T-helper 17 cell (primary cell): ENCODE results near the gene DPP4. TPM values are rescaled to one million over a fixed set of nuclear protein-coding genes. Genes with fewer than 3 reads are reported as not detected.
A peak's percentile ranks its signal among the peaks of the same experiment; 100 is the strongest.

Experiments
- ATAC-seq: fragments of 150-1000 bp; cut with Tn5 transposase; 2 replicates; pipeline ENCODE4 v1.10.0; 2021; ENCODE audit warnings: mild to moderate bottlenecking, moderate library complexity
- DNase-seq, 3 donors: peaks; one replicate each; pipeline versions ENCODE4 v3.0.0 to v3.0.0-alpha.2; 2020 to 2021
- H3K9me3 ChIP-seq: one replicate; pipeline ENCODE4 v1.7.0; 2013; ENCODE audit warnings: low read length, mild to moderate bottlenecking; ENCODE audit not compliant: control insufficient read depth, poor library complexity, severe bottlenecking
- H3K27ac Mint-ChIP-seq: one replicate; pipeline ENCODE4 v1.8.0; 2022; ENCODE audit warnings: mild to moderate bottlenecking, moderate library complexity, mixed read lengths
- H3K27me3 Mint-ChIP-seq: one replicate; pipeline ENCODE4 v1.8.0; 2022; ENCODE audit warnings: mixed read lengths
- H3K36me3 Mint-ChIP-seq: one replicate; pipeline ENCODE4 v1.8.0; 2022; ENCODE audit warnings: low read depth, mixed read lengths
- H3K4me1 Mint-ChIP-seq: one replicate; pipeline ENCODE4 v1.8.0; 2022; ENCODE audit warnings: mild to moderate bottlenecking, mixed read lengths
- H3K4me3 Mint-ChIP-seq: one replicate; pipeline ENCODE4 v1.8.0; 2022; ENCODE audit warnings: mild to moderate bottlenecking, moderate library complexity, mixed read lengths
- total RNA-seq, 4 donors: library from RNA in 2 of 4; stranded (reverse) in 2 of 4; gene quantifications; one replicate each; pipeline ENCODE4 v1.2.3 and lab custom pipeline; 2022 to 2026

DPP4 gene
- total RNA-seq, 2 donors from 2014 or later = 53.6 to 57.3 TPM

GRCh38 chr2:162037886-162038285 is 36.1 kb downstream of the DPP4 start:
- H3K4me3 Mint-ChIP-seq = no peak overlapping the region

GRCh38 chr2:162037028-162037795 is 36.8 kb downstream of the DPP4 start:
- no peak overlapping the region for H3K4me3 Mint-ChIP-seq
- H3K27ac Mint-ChIP-seq = no peak overlapping the region
- H3K4me1 Mint-ChIP-seq = peaks cover 12% of the 10 kb centered on the region
- ATAC-seq (no peak), DNase-seq (no peak)
- no peaks in the 10 kb centered on the region for H3K27me3 Mint-ChIP-seq
- H3K36me3 Mint-ChIP-seq = peaks cover 15% of the 10 kb centered on the region
- H3K9me3 ChIP-seq = no peaks in the 10 kb centered on the region

More at GRCh38 chr2:162037886-162038285, 36.1 kb downstream of the DPP4 start:
- ATAC-seq (no peak), DNase-seq (no peak)
- H3K9me3 ChIP-seq = no peaks in the 10 kb centered on the region
- peaks cover 17% of the 10 kb centered on the region for H3K36me3 Mint-ChIP-seq
- H3K27me3 Mint-ChIP-seq = no peaks in the 10 kb centered on the region
- peak overlapping the region; percentile 32 for H3K27ac Mint-ChIP-seq
- peaks cover 17% of the 10 kb centered on the region for H3K4me1 Mint-ChIP-seq

GRCh38 chr2:162035981-162036380 is 38.0 kb downstream of the DPP4 start:
- ATAC-seq (no peak), DNase-seq (no peak)
- Mint-ChIP-seq H3K27me3 (no peaks in the 10 kb centered on the region), H3K4me3 (no peak overlapping the region), H3K36me3 (peaks cover 17% of the 10 kb centered on the region), H3K4me1 (peaks cover 8% of the 10 kb centered on the region), H3K27ac (no peak overlapping the region)
- no peaks in the 10 kb centered on the region for H3K9me3 ChIP-seq

GRCh38 chr2:162030363-162031190 is 43.4 kb downstream of the DPP4 start:
- Mint-ChIP-seq H3K36me3 (peaks cover 22% of the 10 kb centered on the region), H3K27ac (peak overlapping the region; percentile 9), H3K4me1 (peaks cover 14% of the 10 kb centered on the region), H3K27me3 (no peaks in the 10 kb centered on the region), H3K4me3 (no peak overlapping the region)
- DNase-seq (no peak), ATAC-seq (no peak)
- no peaks in the 10 kb centered on the region for H3K9me3 ChIP-seq

GRCh38 chr2:162029287-162029901 is 44.6 kb downstream of the DPP4 start:
- H3K36me3 Mint-ChIP-seq = peaks cover 21% of the 10 kb centered on the region
- peaks cover 18% of the 10 kb centered on the region for H3K4me1 Mint-ChIP-seq
- no peak overlapping the region for H3K4me3 Mint-ChIP-seq
- H3K9me3 ChIP-seq = no peaks in the 10 kb centered on the region
- no peaks in the 10 kb centered on the region for H3K27me3 Mint-ChIP-seq
- DNase-seq = no peak
- ATAC-seq = no peak
- peak overlapping the region; percentile 49 for H3K27ac Mint-ChIP-seq

- ATAC-seq = no peak
- DNase-seq = no peak
- Mint-ChIP-seq H3K27me3 (no peaks in the 10 kb centered on the region), H3K27ac (peak overlapping the region; percentile 49), H3K4me1 (peaks cover 20% of the 10 kb centered on the region), H3K36me3 (peaks cover 21% of the 10 kb centered on the region), H3K4me3 (no peak overlapping the region)
- no peaks in the 10 kb centered on the region for H3K9me3 ChIP-seq
Observed at GRCh38 chr2:162028511-162028910, 45.5 kb downstream of the DPP4 start.

- H3K36me3 Mint-ChIP-seq = peaks cover 6% of the 10 kb centered on the region
Observed at GRCh38 chr2:162025121-162025911, 48.7 kb downstream of the DPP4 start.

GRCh38 chr2:162022290-162022945 is 51.6 kb downstream of the DPP4 start:
- Mint-ChIP-seq H3K27me3 (no peaks in the 10 kb centered on the region), H3K4me1 (peaks cover 38% of the 10 kb centered on the region), H3K27ac (peak overlapping the region; percentile 72), H3K4me3 (no peak overlapping the region), H3K36me3 (peaks cover 5% of the 10 kb centered on the region)
- ATAC-seq (no peak), DNase-seq (no peak)
- H3K9me3 ChIP-seq = no peaks in the 10 kb centered on the region

More at GRCh38 chr2:162025121-162025911, 48.7 kb downstream of the DPP4 start:
- Mint-ChIP-seq H3K27me3 (no peaks in the 10 kb centered on the region), H3K4me1 (peaks cover 35% of the 10 kb centered on the region), H3K4me3 (no peak overlapping the region), H3K27ac (peak overlapping the region; percentile 72)
- ATAC-seq (no peak), DNase-seq (no peak)
- H3K9me3 ChIP-seq = no peaks in the 10 kb centered on the region

GRCh38 chr2:162021516-162022058 is 52.4 kb downstream of the DPP4 start:
- Mint-ChIP-seq H3K27ac (peak overlapping the region; percentile 72), H3K36me3 (peaks cover 8% of the 10 kb centered on the region), H3K4me1 (peaks cover 43% of the 10 kb centered on the region), H3K4me3 (peak overlapping the region; percentile 43), H3K27me3 (no peaks in the 10 kb centered on the region)
- no peak for DNase-seq
- no peaks in the 10 kb centered on the region for H3K9me3 ChIP-seq
- ATAC-seq = no peak

GRCh38 chr2:162018530-162018929 is 55.5 kb downstream of the DPP4 start:
- DNase-seq (no peak), ATAC-seq (no peak)
- H3K36me3 Mint-ChIP-seq = peaks cover 6% of the 10 kb centered on the region
- no peaks in the 10 kb centered on the region for H3K9me3 ChIP-seq
- no peaks in the 10 kb centered on the region for H3K27me3 Mint-ChIP-seq
- peaks cover 45% of the 10 kb centered on the region for H3K4me1 Mint-ChIP-seq
- no peak overlapping the region for H3K4me3 Mint-ChIP-seq
- H3K27ac Mint-ChIP-seq = peak overlapping the region; percentile 93

- H3K4me3 Mint-ChIP-seq = no peak overlapping the region
- no peak for ATAC-seq
- DNase-seq = no peak
- no peaks in the 10 kb centered on the region for H3K9me3 ChIP-seq
- H3K36me3 Mint-ChIP-seq = peaks cover 6% of the 10 kb centered on the region
- H3K27ac Mint-ChIP-seq = peak overlapping the region; percentile 93
- H3K27me3 Mint-ChIP-seq = no peaks in the 10 kb centered on the region
- peaks cover 42% of the 10 kb centered on the region for H3K4me1 Mint-ChIP-seq
Observed at GRCh38 chr2:162017233-162017632, 56.8 kb downstream of the DPP4 start.

- DNase-seq (no peak), ATAC-seq (no peak)
- H3K9me3 ChIP-seq = no peaks in the 10 kb centered on the region
- Mint-ChIP-seq H3K27me3 (no peaks in the 10 kb centered on the region), H3K36me3 (peaks cover 6% of the 10 kb centered on the region), H3K4me3 (no peak overlapping the region), H3K4me1 (peaks cover 42% of the 10 kb centered on the region), H3K27ac (peak overlapping the region; percentile 99)
Observed at GRCh38 chr2:162016080-162016479, 57.9 kb downstream of the DPP4 start.
